Astrocyte of the cerebellum (primary cell): Measurements from ENCODE around the gene TIAM1.
A peak's percentile ranks its signal among the peaks of the same experiment; 100 is the strongest.
"Not testable (repeated sequence)": the region's sequence is repeated elsewhere in the genome, so short reads cannot be mapped to it uniquely, and the experiment has no call there.

Experiments
- DNase-seq: peaks from one replicate; pipeline ENCODE4 v3.0.0-alpha.2; 2011; ENCODE audit warnings: low read depth
- H3K4me3 ChIP-seq: 2 replicates; pipeline ENCODE4 v1.5.1; 2011; ENCODE audit warnings: mild to moderate bottlenecking, low read depth, low read length, moderate library complexity
- CTCF ChIP-seq: IDR thresholded peaks from 2 replicates; pipeline ENCODE4 v1.5.1; 2012; ENCODE audit warnings: low read length, low read depth, moderate library complexity, mild to moderate bottlenecking; ENCODE audit errors: missing control alignments
- in situ Hi-C: cut with HindIII; loops from 2 replicates; pipeline ENCODE4 v1.10.0; 2017; ENCODE audit warnings: low sequenced_read_pairs

The TIAM1 gene

DNA sequence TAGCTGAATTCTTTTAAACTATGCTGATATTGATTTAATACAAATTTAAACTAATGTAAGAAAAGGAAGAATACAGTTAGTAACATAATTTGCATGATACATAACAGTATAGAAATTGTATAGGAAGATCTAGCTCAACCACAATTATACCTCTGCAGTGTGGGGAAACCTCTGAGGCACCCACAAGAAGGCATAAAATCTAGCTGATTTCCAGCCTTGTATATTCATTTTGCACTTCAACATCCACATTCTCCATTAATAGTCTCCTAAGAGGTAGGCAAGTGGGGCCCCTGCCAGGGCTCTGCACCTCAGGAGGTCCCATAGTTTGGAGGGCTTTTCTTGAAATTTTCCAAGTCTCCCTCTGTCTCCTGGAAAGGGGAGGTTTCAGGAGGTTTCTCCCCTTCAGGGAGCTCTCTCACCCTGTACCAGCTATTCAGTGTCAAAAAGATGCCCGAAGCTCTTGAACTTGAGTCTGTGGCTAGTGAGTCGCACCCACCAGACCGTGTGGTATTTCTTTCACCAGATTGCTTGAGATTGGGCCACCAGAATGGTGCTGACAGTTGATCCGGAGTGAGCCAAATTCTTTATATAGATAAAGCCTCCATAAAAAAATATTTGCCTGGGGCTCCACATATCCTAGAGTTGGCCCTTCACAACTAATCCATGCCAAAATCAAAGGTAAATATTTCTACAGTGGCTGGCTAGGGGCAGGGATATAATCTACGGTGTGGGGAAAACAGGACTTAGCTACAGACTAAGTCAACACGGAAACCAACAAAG lies 108.2 kb downstream of the TIAM1 start:
- TF ChIP-seq CTCF, result no peak
- no peak overlapping the region for H3K4me3 ChIP-seq
- peak; percentile 37 for DNase-seq
- in situ Hi-C loops, result no loop called here

GRCh38 chr21:31234936-31235335 lies 109.1 kb downstream of the TIAM1 start:
- no peak overlapping the region for H3K4me3 ChIP-seq
- TF ChIP-seq CTCF, result no peak
- no peak for DNase-seq
- in situ Hi-C loops, result no loop called here

DNA sequence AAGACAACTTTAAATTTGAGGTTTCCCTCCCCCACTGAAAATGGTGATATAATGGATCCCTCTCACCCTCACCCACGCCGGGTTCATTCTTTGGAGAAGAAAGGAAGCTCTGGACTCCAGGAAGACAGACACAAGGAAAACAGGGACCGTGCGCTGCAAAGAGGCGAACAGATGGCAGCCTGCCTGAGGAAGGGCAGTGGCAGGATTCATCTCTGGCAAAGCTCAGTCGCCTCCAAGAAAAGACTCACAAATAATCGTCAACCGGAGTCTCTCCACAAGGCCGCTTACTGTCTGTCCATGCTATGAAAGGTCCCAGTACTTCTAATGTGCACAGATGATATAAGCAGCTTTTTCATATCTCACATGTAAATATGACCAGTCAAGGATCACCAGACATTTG lies 110.3 kb downstream of the TIAM1 start:
- in situ Hi-C loops, result no loop called here
- no peak for DNase-seq
- TF ChIP-seq CTCF, result no peak
- H3K4me3 ChIP-seq, result no peak overlapping the region

GRCh38 chr21:31232344-31232743 lies 111.7 kb downstream of the TIAM1 start:
- no peak for TF ChIP-seq CTCF
- in situ Hi-C loops, result no loop called here
- no peak for DNase-seq
- no peak overlapping the region for H3K4me3 ChIP-seq

- H3K4me3 ChIP-seq, result no peak overlapping the region
- no peak for TF ChIP-seq CTCF
- in situ Hi-C loops, result no loop called here
- no peak for DNase-seq
These were observed 113.1 kb downstream of the TIAM1 start for GRCh38 chr21:31230937-31231336.

DNA sequence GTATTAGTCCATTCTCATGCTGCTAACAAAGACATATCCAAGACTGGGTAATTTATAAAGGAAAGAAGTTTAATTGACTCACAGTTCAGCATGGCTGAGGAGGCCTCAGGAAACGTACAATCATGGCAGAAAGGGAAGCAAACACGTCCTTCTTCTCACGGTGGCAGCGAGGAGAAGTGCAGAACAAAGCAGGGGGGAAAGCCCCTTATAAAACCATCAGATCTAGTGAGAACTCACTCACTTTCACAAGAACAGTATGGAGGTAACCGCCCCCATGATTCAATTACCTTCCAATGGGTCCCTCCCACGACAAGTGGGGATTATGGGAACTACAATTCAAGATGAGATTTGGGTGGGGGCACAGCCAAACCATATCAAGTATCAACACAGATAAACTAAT lies 115.3 kb downstream of the TIAM1 start:
- in situ Hi-C loops, H3K4me3 ChIP-seq, DNase-seq: not testable (repeated sequence)

- TF ChIP-seq CTCF, result no peak
- no peak overlapping the region for H3K4me3 ChIP-seq
- no peak for DNase-seq
- in situ Hi-C loops, result no loop called here
These were observed 118.3 kb downstream of the TIAM1 start for GRCh38 chr21:31225713-31226112.
